ENCODE data around the gene HSD11B1. TPM values are rescaled to one million over a fixed set of nuclear protein-coding genes. Genes with fewer than 3 reads are reported as not detected.

HSD11B1 gene
- total and polyA plus RNA-seq, 7 donors, result 2.0 to 10.0 (median 3.0) TPM; not detected in 1

DNA sequence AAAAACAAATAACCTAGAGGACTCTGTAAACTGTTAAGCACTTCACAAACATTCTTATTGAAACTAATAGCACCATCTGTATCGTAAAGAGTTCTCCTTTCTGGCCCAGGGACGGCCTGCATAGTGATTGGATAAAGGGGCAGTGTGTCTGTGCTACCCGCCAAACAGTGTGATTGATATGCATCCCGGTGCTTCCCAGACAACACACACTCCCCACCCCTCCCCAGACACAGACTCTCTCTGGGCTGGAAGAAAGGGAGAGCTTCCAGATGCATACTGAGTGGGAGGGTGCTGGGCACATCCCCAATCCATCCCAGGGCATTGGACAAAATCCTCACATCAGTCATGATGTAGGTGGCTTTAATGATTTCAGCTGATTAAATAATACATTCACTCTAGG, 3.7 kb downstream of the HSD11B1 start:
- H3K4me1 ChIP-seq, result no peaks in the 10 kb centered on the region
- WGBS, 2 donors, result 74 to 76% methylated on average over 4 of the region's 4 CpGs
- TF ChIP-seq POLR2AphosphoS5 (IDR thresholded peaks at IDR 0.05) (no peak), EP300 (IDR thresholded peaks at IDR 0.05) (no peak), POLR2A (IDR thresholded peaks at IDR 0.05) (no peak)
- TF ChIP-seq, protein P1, sequence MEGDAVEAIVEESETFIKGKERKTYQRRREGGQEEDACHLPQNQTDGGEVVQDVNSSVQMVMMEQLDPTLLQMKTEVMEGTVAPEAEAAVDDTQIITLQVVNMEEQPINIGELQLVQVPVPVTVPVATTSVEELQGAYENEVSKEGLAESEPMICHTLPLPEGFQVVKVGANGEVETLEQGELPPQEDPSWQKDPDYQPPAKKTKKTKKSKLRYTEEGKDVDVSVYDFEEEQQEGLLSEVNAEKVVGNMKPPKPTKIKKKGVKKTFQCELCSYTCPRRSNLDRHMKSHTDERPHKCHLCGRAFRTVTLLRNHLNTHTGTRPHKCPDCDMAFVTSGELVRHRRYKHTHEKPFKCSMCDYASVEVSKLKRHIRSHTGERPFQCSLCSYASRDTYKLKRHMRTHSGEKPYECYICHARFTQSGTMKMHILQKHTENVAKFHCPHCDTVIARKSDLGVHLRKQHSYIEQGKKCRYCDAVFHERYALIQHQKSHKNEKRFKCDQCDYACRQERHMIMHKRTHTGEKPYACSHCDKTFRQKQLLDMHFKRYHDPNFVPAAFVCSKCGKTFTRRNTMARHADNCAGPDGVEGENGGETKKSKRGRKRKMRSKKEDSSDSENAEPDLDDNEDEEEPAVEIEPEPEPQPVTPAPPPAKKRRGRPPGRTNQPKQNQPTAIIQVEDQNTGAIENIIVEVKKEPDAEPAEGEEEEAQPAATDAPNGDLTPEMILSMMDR (IDR thresholded peaks at IDR 0.05), result no peak
- intact Hi-C loops (cut with DNase I), result no loop called here
- no peaks in the 10 kb centered on the region for H3K36me3 ChIP-seq
- no peaks in the 10 kb centered on the region for H3K27me3 ChIP-seq
- H3K27ac ChIP-seq, result no peak overlapping the region
- no peak overlapping the region for H3K4me3 ChIP-seq
- H3K9me3 ChIP-seq, result no peaks in the 10 kb centered on the region
- no peak for DNase-seq

DNA sequence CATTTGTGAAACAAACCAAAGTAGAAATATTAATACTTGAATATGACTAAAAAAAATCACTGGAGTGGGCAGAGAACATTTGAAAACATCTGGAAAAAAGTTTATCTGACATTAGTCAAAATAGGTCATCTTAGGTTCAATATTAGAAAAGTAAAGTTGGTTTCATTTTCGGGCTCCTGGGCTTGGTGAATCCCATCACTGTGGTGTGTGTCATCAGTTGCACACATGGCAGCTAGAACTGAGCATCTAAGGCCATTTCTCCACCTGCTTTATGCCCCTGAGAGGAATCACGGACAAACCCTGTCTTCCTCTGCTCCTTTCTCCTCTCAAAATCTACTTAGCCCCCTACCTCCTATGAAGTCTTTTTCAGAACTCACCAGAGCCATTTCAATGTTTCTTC, 5.4 kb downstream of the HSD11B1 start:
- Histone ChIP-seq H3K27me3 (no peaks in the 10 kb centered on the region), H3K27ac (no peak overlapping the region), H3K4me3 (no peak overlapping the region), H3K36me3 (no peaks in the 10 kb centered on the region), H3K9me3 (no peaks in the 10 kb centered on the region), H3K4me1 (no peaks in the 10 kb centered on the region)
- intact Hi-C loops (cut with DNase I), result no loop called here
- DNase-seq, result no peak
- 88 to 91% methylated on average over 2 of the region's 2 CpGs for WGBS, 2 donors
- TF ChIP-seq POLR2AphosphoS5 (IDR thresholded peaks at IDR 0.05) (no peak), POLR2A (IDR thresholded peaks at IDR 0.05) (no peak), EP300 (IDR thresholded peaks at IDR 0.05) (no peak)
- TF ChIP-seq, protein P1 (IDR thresholded peaks at IDR 0.05), result no peak

DNA sequence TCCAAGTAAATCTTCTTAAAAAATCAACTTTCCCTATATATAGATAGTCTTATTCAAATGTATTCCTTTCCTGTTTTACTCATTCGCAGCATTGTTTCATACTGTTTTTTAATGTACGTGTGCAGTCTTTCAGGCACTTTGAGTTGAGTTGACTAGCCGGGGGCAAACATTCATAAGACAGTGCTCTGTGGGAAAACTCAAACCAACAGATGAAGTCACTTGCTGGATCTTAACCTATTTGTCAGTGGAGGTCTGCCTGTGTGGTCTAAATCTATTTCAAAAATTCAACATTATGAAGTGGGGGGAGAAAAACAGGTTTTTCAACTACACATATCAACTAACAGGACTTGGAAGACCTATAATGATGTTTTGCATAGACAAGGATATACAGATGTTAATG, 6.2 kb downstream of the HSD11B1 start:
- WGBS, 2 donors, result 93 to 94% methylated on average over 3 of the region's 3 CpGs
- TF ChIP-seq POLR2AphosphoS5 (IDR thresholded peaks at IDR 0.05) (no peak), POLR2A (IDR thresholded peaks at IDR 0.05) (no peak), EP300 (IDR thresholded peaks at IDR 0.05) (no peak)
- TF ChIP-seq, protein P1 (IDR thresholded peaks at IDR 0.05), result no peak
- Histone ChIP-seq H3K36me3 (no peaks in the 10 kb centered on the region), H3K9me3 (no peaks in the 10 kb centered on the region), H3K4me1 (no peaks in the 10 kb centered on the region), H3K27ac (no peak overlapping the region), H3K4me3 (no peak overlapping the region), H3K27me3 (no peaks in the 10 kb centered on the region)
- intact Hi-C loops (cut with DNase I), result no loop called here
- no peak for DNase-seq

DNA sequence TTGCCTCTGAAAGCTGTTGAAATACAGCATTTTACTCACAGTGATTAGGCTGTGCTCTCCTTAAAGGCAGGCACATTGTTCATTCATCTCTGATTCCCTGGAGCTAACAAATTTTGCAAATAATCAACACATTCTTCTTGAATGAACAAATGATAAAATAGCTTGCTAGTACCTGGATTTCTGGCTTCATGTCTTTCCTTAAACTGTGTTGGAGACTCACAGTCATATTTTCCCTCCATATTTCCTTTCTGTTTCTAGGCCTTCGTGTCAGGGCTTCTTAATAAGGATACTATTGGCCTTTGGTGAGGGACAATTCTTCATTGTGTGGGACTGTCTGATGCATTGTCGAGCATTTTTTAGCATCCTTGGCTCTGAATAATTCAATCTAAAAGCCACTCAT, 9.7 kb downstream of the HSD11B1 start:
- Histone ChIP-seq H3K4me1 (no peaks in the 10 kb centered on the region), H3K36me3 (no peaks in the 10 kb centered on the region), H3K27ac (no peak overlapping the region), H3K27me3 (no peaks in the 10 kb centered on the region), H3K4me3 (no peak overlapping the region), H3K9me3 (no peaks in the 10 kb centered on the region)
- DNase-seq, result no peak
- TF ChIP-seq POLR2A (IDR thresholded peaks at IDR 0.05) (no peak), POLR2AphosphoS5 (IDR thresholded peaks at IDR 0.05) (no peak), EP300 (IDR thresholded peaks at IDR 0.05) (no peak)
- TF ChIP-seq, protein P1 (IDR thresholded peaks at IDR 0.05), result no peak
- 82 to 91% methylated on average over 2 of the region's 2 CpGs for WGBS, 2 donors
- intact Hi-C loops (cut with DNase I), result no loop called here

DNA sequence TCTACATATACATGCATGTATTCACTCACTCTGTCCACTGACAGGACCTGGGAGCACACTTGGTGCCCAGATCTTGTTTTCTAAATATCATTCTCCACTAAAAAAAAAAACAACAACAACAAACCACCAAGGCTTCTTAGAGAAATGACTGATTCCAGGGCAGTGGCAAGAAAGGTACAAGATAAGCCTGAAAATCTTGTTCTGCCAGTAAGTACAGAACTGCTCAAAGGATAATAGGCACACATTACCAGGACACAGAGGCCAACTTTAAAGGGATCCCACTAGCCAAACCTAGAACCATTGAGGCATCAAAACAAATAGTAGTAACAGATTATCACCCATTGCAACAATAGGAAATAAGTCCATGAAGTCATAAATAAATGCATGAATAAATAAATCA, 10.7 kb downstream of the HSD11B1 start:
- TF ChIP-seq POLR2AphosphoS5 (IDR thresholded peaks at IDR 0.05), result no peak
- TF ChIP-seq POLR2A (IDR thresholded peaks at IDR 0.05), result no peak
- TF ChIP-seq EP300 (IDR thresholded peaks at IDR 0.05), result no peak
- TF ChIP-seq, protein P1 (IDR thresholded peaks at IDR 0.05), result no peak
- Histone ChIP-seq H3K36me3 (no peaks in the 10 kb centered on the region), H3K4me3 (no peak overlapping the region), H3K9me3 (no peaks in the 10 kb centered on the region), H3K27ac (no peak overlapping the region), H3K27me3 (no peaks in the 10 kb centered on the region), H3K4me1 (no peaks in the 10 kb centered on the region)
- intact Hi-C loops (cut with DNase I), result no loop called here
- DNase-seq, result no peak

Data from sigmoid colon (tissue), 7 donors.